ENCODE data around the gene CLEC20A.

GRCh38 chr1:178521241-178521640 lies 24.5 kb upstream of the CLEC20A start:
- TF ChIP-seq POLR2A (IDR thresholded peaks at IDR 0.05) (no peak), CTCF (IDR thresholded peaks at IDR 0.05) (no peak)

Data from body of pancreas (tissue), 4 donors.